GM12873 (cell line): ENCODE data around the gene MTHFSD.

Experiments used
- TF ChIP-seq, protein P1 (sequence below): IDR thresholded peaks from 2 replicates; pipeline ENCODE4 v1.5.1; 2012; ENCODE audit warnings: low read depth, mild to moderate bottlenecking, moderate library complexity, low read length, control low read depth; ENCODE audit not compliant: insufficient read depth; ENCODE audit errors: missing control alignments

MTHFSD gene

DNA sequence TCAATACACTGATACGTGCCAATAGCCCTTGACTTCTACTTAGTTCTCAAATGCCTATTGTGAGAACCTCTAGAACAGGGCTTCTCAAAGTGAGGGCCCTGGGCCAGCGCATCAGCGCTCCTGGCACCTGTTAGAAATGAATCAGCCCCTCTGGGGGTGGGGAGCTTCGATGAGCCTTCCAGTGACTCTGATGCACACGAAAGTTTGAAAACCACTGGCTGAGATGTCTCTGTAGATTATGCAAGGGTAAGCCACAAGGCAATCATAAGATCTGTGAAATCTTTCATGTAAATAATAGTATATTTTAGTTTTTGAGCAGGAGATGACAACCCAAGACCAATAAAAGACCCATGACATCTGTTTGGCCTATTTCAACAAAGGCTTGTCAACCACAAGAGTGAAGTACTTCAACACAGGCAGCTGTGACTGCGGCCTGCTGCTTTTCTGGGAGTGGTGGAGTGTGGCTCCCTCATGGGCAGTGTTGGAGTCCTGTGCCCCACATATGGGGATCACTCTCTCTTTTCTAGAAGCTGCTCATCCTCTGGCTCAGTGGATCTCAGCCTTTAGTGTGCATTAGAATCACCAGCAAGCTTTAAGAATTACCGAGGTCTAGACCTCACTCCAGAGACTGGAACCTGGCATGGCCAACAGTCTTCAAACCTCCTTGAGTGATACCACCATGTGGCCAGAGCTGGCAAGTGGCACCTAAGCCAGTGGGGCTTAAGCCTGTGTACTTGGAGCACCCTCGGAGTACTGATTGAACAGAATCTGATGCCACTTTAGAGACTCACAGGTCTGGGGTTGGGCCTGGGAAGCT lies 5.8 kb downstream of the MTHFSD start:
- TF ChIP-seq, protein P1, sequence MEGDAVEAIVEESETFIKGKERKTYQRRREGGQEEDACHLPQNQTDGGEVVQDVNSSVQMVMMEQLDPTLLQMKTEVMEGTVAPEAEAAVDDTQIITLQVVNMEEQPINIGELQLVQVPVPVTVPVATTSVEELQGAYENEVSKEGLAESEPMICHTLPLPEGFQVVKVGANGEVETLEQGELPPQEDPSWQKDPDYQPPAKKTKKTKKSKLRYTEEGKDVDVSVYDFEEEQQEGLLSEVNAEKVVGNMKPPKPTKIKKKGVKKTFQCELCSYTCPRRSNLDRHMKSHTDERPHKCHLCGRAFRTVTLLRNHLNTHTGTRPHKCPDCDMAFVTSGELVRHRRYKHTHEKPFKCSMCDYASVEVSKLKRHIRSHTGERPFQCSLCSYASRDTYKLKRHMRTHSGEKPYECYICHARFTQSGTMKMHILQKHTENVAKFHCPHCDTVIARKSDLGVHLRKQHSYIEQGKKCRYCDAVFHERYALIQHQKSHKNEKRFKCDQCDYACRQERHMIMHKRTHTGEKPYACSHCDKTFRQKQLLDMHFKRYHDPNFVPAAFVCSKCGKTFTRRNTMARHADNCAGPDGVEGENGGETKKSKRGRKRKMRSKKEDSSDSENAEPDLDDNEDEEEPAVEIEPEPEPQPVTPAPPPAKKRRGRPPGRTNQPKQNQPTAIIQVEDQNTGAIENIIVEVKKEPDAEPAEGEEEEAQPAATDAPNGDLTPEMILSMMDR, result no peak

DNA sequence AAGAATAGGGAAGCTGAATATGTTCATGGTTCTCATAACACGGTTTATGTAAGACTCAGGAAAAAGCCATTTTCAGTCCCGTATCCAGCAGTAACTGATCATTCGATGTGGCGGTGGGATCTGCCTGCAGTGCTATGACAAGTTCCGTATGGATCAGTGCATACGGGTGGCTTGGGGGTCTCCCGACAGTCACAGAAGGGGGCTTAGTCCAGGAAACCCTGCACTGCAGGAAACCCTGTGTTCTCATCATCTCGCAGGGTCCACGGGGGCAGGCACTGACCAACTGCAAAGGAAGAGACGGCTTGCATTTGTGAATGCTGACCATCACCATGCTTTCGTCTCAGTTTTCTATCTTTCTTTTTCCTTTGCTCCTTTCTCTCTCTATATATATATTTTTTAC lies 7.7 kb downstream of the MTHFSD start:
- TF ChIP-seq, protein P1, result no peak

DNA sequence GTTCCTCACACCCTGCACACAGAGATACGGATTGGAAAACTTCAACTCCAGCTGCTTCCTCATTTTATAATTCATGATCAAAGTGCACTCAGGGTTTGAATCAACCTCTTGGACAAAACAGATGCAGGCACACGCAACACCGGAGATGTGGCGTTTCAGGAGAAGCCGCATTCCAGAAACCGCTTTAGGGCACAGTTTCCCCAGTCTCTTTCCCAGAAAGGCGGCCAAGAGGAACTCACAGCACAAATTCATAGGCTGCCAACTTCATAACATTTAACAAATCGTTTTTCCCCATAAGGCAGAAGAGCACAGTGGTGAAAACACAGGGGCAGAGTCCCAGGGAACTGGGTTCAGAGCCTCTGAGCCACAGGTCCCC lies 8.4 kb downstream of the MTHFSD start:
- TF ChIP-seq, protein P1, result no peak

DNA sequence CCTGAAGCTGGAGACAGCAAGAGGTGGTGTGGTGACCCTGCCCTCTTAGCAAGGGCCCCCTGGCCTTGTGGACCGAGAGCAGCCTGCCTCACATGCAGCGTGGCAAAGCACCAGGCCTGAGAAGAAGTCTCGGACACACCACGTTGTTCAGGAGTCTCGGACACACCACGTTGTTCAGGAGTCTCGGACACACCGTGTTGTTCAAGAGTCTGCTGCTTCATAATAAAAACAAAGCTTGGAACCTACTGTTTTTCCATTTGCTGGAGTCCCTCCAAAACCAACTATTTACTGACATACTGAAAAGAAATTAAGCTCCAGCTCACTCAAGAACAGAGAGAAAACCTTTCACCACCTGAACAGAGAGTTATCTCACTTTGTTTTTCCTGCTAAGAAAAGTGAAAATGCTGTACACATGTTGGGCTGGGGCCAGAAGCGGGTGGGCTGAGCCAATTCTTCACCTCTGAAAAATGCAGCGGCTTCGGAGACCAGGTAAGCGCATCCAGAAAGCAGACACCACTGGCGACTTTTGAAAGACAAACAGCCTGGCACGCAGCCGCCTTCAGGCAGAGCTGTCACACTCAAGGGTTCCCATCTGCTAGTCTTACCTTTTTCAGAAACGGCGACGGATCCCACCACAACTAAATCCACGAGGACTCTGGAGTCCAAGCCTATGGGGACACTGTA lies 8.9 kb downstream of the MTHFSD start:
- TF ChIP-seq, protein P1, result no peak

- TF ChIP-seq, protein P1, result no peak
These were observed 9.6 kb downstream of the MTHFSD start for GRCh38 chr16:86545481-86545880.

- TF ChIP-seq, protein P1, result no peak
These were observed 12.0 kb downstream of the MTHFSD start for GRCh38 chr16:86542756-86543750.

DNA sequence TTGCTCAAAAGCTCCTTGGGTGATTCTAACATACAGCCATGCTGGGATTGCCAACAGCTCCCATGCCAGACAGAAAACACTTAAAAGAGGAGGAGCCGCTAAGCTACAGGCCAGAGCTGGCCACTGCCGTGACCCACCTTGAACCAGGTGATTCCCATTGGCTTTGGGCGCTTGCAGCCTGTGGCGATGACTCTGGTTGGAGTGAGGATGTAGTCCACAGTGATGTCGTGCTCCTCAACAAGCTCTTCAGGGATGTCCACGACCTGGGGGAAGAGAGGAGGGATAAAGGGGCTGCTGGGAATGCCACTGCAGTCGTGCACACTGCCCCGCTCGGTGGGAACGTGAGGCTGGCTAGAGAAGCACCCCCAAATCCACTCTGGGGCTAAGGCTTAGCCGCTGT lies 13.5 kb downstream of the MTHFSD start:
- TF ChIP-seq, protein P1, result no peak
